GM21360 (cell line): ENCODE results near the gene NCSTN.

Source experiments
- ATAC-seq: cut with Tn5 transposase; IDR thresholded peaks from one replicate; pipeline ENCODE4 v1.9.1; 2021; ENCODE audit warnings: mild to moderate bottlenecking, moderate library complexity; ENCODE audit not compliant: unreplicated experiment

NCSTN gene

DNA sequence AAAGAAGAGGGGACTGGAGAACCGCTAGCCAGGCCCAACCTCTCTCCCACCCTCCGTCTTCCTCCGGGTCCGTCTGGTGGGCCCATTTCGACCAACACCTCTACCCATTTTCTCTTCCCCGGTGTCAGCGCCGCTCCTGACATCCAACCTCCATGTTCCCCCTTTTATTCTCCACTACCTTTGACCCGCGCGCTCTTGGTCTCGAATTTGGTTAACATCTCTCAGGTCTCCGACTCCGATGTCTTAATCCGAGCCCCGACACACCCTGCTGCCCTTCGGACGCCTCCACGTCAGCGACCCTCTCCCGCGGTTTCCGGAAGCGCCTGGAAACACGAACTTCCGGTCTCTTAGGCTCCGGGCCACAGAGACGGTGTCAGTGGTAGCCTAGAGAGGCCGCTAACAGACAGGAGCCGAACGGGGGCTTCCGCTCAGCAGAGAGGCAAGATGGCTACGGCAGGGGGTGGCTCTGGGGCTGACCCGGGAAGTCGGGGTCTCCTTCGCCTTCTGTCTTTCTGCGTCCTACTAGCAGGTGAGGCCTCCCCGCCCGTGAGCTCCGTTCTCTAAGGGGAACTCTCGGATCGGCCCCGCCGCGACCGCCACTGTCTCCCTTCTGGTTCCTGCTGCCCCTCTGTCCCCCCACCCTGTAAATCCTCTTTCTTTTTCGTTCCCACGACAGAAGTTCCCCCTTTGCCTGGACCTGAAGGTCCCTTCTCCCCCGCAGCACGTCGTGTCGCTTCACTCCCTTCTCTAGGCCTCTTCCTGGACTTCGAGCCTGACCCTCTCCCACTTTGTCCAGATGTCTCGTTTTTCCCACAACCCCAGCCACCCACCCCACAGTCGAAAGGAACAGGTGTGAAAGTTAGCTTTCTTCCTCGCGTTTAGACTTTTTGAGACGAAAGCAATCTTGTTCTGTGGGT lies at the start of gene NCSTN, which contains the start of gene COPA:
Gene NCSTN, plus strand, starts transcription at position 431 of the 917 bp plus-strand sequence. Its CDS starts 14 bp downstream, at position 445.
Gene COPA, minus strand, starts transcription at position 298 of the 917 bp plus-strand sequence. Its CDS starts 80 bp downstream, at position 218.
- ATAC-seq = peak; percentile 87

DNA sequence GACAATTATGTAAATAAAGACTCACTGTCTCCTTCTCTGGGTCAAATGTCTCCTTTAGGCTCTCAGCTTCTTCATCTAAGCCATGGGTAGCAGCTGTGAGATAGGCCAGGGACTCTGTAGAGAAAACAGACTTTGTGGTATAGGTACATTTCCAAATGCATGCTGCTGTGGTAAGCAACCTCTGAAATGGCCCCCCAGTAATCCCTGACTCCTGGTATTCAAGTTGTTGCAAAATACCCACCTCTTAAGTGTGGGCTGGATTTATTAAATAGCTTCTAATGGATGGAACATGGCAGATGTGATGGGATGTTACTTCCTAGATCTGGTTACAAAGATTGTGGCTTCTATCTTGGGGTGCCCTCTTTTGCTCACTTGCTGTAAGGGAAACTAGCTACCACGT lies 47.1 kb upstream of the NCSTN start:
- ATAC-seq = no peak

DNA sequence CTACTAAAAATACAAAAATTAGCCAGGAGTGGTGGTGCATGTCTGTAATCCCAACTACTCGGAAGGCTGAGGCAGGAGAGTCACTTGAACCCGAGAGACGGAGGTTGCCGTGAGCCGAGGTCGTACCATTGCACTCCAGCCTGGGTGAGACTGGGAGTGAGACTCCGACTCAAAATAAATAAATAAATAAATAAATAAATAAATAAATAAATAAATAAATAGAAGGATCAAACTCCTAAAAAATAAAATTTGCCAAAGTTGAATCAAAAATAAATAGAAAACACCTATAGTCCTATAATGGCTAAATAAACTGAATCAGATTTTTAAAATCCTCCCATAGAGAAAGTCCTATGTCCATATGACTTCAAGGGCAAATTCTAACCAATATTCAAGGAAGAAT lies 43.0 kb upstream of the NCSTN start:
- ATAC-seq = no peak

DNA sequence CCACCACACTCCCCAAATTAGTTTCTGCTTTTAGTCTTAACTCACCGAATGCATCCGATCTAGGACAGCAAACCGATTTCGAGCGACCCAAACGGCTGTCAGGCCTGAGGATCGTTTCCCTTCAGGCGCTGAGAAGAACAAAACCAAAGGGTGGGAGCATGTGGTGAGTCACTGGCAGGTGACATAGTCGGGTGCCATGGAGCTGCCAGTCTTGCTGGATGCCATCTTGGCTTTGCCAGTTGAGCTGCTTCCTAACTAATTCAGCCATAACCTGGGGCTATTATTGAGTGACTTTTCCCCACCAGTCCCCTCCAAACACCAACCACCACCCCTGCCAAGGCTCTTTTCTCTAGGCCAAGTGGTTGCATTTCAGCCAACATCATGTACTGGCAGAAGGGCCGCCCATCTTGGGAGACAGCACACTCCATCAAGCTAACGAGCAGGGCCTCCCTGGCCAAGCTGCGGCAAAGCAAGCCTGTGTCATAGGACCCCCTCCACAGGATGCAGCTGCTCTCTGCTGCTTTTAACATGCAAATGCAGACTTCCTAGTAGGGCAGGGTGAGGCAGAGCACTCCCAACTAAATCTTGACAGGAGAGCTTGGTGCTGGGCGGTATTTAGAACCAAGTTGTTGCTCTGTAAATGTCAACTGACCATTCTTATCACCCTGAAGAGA lies 35.9 kb upstream of the NCSTN start:
- no peak for ATAC-seq

- no peak for ATAC-seq
Measured at GRCh38 chr1:160308451-160309184, 34.6 kb upstream of the NCSTN start.

DNA sequence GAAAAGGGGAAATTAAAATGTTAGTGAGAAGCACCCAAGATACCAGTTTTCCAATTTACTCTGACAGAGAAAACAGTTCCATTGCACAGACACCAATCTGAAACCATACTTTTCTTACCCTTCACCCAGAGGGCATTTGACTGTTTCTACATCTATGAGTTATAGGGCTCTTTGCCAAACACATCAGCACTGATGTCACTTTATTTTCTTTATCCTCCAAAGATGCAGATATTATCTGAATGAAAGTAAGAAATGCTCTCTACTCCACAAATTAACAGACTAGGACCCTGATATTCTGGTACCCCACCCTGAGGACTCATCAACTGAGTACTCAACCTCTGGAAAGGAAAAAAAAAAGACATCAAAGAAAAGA lies 34.0 kb upstream of the NCSTN start:
- ATAC-seq = no peak

- no peak for ATAC-seq
Measured at GRCh38 chr1:160309571-160309970, 33.6 kb upstream of the NCSTN start.

GRCh38 chr1:160315359-160315758 lies 27.8 kb upstream of the NCSTN start:
- ATAC-seq = no peak

GRCh38 chr1:160322831-160323230 lies 20.4 kb upstream of the NCSTN start:
- ATAC-seq = no peak

DNA sequence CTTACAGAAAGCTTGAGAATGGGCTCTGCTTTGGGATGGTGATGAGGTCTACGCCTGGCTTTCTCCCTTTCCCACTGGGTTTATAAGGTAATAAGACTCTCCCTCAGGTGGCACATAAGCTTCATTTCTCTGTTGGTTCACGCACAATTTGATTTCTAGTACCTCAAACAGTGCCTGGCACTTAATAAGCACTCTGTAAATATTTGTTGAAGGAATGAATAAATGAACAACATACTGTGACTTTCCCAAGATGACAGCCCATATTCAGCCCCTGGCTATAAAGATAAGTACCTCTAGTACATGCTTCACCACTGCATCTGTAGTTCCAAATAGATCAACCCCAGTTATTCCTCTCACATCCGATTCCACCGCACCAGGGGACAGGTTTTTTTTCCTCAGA lies 17.9 kb upstream of the NCSTN start:
- no peak for ATAC-seq

- no peak for ATAC-seq
Measured at GRCh38 chr1:160326418-160326817, 16.8 kb upstream of the NCSTN start.

DNA sequence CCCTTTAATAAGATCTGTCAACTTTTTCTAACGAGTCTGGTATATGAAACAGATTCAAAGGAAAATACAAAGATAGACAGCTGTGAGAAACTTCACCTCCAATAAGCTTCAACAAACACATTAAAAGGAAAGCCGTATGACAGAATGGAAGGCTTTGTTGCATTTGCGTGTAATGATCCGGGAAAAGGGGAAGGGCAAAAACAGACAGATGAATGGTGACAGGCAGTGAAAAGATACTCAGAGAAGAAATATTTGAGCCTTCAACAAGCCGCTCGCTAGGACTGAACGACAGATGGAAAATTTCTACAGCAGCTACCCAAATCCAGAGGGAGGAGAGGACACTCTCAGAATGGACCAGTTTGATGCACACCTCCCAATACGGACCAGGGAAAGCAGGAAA lies 15.0 kb upstream of the NCSTN start:
- no peak for ATAC-seq

DNA sequence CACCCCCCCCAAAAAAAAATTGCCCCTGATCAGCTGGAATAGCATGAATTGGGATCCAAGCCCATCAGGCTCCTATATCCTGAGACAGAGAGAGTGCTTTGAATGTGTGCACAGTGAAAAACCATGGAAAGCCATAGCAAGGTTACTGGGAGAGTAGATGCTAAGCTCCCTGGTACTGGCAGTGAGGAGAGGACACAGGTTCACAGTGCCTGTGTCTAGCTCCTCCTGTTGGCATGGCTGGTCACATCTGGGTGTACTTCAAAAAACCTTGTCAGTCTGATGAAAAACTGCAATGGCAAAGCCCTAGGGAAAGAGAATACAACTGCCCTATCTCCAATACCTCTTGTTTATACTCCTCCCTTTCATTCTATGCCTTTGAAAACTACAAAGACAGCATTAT lies 13.1 kb upstream of the NCSTN start:
- ATAC-seq = no peak

DNA sequence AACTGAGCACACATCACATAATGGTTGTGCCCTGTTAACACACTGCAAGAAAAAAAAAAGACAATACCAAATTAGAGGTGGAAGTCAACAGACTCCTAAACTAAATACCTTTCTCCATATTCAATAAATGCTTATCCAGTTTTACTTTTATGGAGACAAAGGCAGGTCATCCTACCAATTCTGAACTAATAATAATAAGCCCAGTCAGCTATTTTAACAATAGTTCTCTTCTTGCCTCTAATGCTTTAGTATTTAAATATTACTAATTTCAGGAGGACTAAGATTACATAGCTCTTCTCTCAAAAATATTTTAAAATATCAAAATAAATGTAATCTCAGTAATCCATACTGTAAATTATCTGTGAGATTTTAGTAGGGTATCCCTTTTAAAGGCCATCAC lies 10.7 kb upstream of the NCSTN start:
- no peak for ATAC-seq

GRCh38 chr1:160338580-160338979 lies 4.6 kb upstream of the NCSTN start:
- ATAC-seq = no peak

- no peak for ATAC-seq
Measured at GRCh38 chr1:160340146-160340545, 3.0 kb upstream of the NCSTN start.

DNA sequence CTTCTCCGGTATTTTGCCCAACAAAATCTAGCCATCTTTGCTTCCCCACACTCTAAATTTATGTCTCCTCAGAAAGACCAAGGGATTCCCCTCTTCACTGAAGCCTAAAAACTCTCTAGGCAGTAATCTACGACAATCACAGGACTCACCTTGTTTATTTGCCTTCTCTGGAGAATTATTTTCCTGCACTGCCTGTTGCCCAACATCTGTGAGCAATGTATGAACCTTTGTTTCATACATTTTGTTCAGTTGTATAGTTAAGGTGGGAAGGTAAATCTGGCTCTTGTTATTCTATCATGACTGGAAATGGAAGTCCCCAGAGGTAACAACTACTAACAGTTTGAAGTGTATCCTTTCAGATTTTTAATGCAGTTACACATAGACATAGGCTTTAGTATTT lies 2.3 kb upstream of the NCSTN start:
- ATAC-seq = no peak

DNA sequence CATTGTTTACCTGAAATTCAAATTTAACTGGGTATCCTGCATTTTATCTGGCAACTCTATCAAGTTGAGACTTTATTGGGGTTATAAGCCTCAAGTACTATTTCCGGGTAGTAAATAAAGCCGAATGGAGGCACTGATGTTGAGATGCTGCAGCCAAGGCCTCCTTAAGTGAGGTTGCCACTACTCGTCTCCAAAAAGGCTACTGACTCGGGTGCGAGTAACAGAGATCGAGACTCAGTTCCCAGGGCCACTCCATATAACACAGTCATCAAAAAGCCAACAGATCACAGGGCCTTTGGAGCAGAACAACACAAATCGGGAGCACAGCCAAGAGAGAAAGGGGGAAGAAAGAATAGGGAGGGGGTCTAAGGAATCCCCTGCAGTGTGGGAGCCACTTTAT lies 657 bp upstream of the NCSTN start:
- no peak for ATAC-seq

- ATAC-seq = no peak
Measured at GRCh38 chr1:160344241-160344640, 1.1 kb downstream of the NCSTN start.

GRCh38 chr1:160344936-160345335 lies 1.8 kb downstream of the NCSTN start:
- no peak for ATAC-seq

GRCh38 chr1:160346463-160346862 lies 3.3 kb downstream of the NCSTN start:
- ATAC-seq = no peak
